GM18867 (cell line): ENCODE results near the gene PLA2G2F.

Experiments used
- ATAC-seq: cut with Tn5 transposase; IDR thresholded peaks from one replicate; pipeline ENCODE4 v1.9.1; 2021; ENCODE audit warnings: mild to moderate bottlenecking, moderate library complexity; ENCODE audit not compliant: unreplicated experiment

PLA2G2F gene

GRCh38 chr1:20187103-20187812, 48.1 kb downstream of the PLA2G2F start:
- no peak for ATAC-seq

GRCh38 chr1:20187813-20188454, 48.8 kb downstream of the PLA2G2F start:
- ATAC-seq = no peak

- no peak for ATAC-seq
Observed at GRCh38 chr1:20188455-20188817, 49.3 kb downstream of the PLA2G2F start.

GRCh38 chr1:20189664-20190063, 50.5 kb downstream of the PLA2G2F start:
- ATAC-seq = no peak

- ATAC-seq = no peak
Observed at GRCh38 chr1:20190256-20191160, 51.4 kb downstream of the PLA2G2F start.

- ATAC-seq = no peak
Observed at GRCh38 chr1:20191266-20191825, 52.2 kb downstream of the PLA2G2F start.

GRCh38 chr1:20192364-20192763, 53.2 kb downstream of the PLA2G2F start:
- no peak for ATAC-seq

- no peak for ATAC-seq
Observed at GRCh38 chr1:20192871-20193411, 53.8 kb downstream of the PLA2G2F start.

- no peak for ATAC-seq
Observed at GRCh38 chr1:20194224-20194623, 55.1 kb downstream of the PLA2G2F start.

GRCh38 chr1:20194757-20195461, 55.8 kb downstream of the PLA2G2F start:
- ATAC-seq = no peak

GRCh38 chr1:20195462-20195780, 56.3 kb downstream of the PLA2G2F start:
- ATAC-seq = no peak

- ATAC-seq = no peak
Observed at GRCh38 chr1:20197329-20197791, 58.2 kb downstream of the PLA2G2F start.

- no peak for ATAC-seq
Observed at GRCh38 chr1:20198296-20198695, 59.2 kb downstream of the PLA2G2F start.

- no peak for ATAC-seq
Observed at GRCh38 chr1:20198918-20199317, 59.8 kb downstream of the PLA2G2F start.

- no peak for ATAC-seq
Observed at GRCh38 chr1:20199403-20199802, 60.3 kb downstream of the PLA2G2F start.

GRCh38 chr1:20199840-20200239, 60.7 kb downstream of the PLA2G2F start:
- no peak for ATAC-seq
